Measurements from ENCODE around the gene PRKAG3.

DNA sequence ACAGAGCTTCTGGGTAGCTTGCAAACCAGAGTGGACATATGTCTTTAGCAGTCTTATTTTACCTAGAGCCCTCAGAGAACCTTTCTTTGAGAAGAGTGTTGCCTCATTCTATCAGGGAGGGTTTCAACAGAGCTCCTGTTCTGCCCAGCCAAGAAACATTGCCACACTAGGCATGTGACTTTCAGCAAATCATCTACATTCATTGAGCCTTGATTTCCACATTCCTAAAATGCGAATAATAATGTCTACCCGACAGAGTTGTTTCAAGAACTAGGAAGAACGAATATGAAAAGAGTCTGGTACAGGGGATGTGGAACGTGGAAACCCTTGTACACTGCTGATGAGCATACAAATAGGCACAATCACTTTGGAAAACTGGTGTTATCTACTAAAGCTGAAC is 7.8 kb upstream of the PRKAG3 start:
- TF ChIP-seq, protein P1, sequence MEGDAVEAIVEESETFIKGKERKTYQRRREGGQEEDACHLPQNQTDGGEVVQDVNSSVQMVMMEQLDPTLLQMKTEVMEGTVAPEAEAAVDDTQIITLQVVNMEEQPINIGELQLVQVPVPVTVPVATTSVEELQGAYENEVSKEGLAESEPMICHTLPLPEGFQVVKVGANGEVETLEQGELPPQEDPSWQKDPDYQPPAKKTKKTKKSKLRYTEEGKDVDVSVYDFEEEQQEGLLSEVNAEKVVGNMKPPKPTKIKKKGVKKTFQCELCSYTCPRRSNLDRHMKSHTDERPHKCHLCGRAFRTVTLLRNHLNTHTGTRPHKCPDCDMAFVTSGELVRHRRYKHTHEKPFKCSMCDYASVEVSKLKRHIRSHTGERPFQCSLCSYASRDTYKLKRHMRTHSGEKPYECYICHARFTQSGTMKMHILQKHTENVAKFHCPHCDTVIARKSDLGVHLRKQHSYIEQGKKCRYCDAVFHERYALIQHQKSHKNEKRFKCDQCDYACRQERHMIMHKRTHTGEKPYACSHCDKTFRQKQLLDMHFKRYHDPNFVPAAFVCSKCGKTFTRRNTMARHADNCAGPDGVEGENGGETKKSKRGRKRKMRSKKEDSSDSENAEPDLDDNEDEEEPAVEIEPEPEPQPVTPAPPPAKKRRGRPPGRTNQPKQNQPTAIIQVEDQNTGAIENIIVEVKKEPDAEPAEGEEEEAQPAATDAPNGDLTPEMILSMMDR (IDR thresholded peaks at IDR 0.05; ENCODE audit: poor library complexity), result no peak
- no peak for TF ChIP-seq EZH2 (IDR thresholded peaks at IDR 0.05; ENCODE audit: borderline replicate concordance)
- no peak for TF ChIP-seq EZH2phosphoT487 (IDR thresholded peaks at IDR 0.05; ENCODE audit: low read depth, severe bottlenecking, unreplicated experiment)
